Measurements from ENCODE around the gene LRRC47. TPM values are rescaled to one million over a fixed set of nuclear protein-coding genes. Genes with fewer than 3 reads are reported as not detected.

LRRC47 gene
- total RNA-seq, 2 donors from 2014 or later = 42.4 to 53.8 TPM

DNA sequence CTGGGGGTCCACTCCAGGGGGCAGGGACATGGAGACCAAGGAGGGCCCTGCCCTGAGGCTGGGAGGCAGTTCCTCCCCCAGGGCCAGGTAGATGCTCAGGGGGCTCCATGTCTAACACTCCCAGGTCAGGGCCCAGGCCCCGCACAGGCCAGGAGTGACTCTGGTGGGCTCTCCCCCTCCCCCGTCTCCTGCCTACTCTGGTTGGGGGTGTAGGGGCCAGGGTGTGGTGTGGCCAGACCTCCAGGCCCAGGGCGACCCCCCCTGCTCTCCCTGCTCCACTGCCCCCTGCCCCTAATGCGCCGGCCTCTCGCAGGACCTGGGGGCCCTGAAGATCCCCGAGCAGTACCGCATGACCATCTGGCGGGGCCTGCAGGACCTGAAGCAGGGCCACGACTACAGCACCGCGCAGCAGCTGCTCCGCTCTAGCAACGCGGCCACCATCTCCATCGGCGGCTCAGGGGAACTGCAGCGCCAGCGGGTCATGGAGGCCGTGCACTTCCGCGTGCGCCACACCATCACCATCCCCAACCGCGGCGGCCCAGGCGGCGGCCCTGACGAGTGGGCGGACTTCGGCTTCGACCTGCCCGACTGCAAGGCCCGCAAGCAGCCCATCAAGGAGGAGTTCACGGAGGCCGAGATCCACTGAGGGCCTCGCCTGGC lies 63.7 kb downstream of the LRRC47 start:
- Histone ChIP-seq H3K27me3 (replicated peaks; ENCODE audit: insufficient read depth) (no peaks in the 10 kb centered on the region), H3K27ac (no peak overlapping the region), H3K4me3 (no peak overlapping the region), H3K4me1 (replicated peaks) (no peaks in the 10 kb centered on the region), H3K9me3 (no peaks in the 10 kb centered on the region), H3K36me3 (no peaks in the 10 kb centered on the region)
- DNase-seq (ENCODE audit: low spot score) = no peak
- intact Hi-C loops (cut with DNase I) = no loop called here
- 69% methylated on average over 35 of the region's 37 CpGs for WGBS
- TF ChIP-seq, protein P1, sequence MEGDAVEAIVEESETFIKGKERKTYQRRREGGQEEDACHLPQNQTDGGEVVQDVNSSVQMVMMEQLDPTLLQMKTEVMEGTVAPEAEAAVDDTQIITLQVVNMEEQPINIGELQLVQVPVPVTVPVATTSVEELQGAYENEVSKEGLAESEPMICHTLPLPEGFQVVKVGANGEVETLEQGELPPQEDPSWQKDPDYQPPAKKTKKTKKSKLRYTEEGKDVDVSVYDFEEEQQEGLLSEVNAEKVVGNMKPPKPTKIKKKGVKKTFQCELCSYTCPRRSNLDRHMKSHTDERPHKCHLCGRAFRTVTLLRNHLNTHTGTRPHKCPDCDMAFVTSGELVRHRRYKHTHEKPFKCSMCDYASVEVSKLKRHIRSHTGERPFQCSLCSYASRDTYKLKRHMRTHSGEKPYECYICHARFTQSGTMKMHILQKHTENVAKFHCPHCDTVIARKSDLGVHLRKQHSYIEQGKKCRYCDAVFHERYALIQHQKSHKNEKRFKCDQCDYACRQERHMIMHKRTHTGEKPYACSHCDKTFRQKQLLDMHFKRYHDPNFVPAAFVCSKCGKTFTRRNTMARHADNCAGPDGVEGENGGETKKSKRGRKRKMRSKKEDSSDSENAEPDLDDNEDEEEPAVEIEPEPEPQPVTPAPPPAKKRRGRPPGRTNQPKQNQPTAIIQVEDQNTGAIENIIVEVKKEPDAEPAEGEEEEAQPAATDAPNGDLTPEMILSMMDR (IDR thresholded peaks at IDR 0.05) = no peak
- no peak for TF ChIP-seq POLR2A (IDR thresholded peaks at IDR 0.05)
- TF ChIP-seq POLR2AphosphoS5 (IDR thresholded peaks at IDR 0.05) = no peak

DNA sequence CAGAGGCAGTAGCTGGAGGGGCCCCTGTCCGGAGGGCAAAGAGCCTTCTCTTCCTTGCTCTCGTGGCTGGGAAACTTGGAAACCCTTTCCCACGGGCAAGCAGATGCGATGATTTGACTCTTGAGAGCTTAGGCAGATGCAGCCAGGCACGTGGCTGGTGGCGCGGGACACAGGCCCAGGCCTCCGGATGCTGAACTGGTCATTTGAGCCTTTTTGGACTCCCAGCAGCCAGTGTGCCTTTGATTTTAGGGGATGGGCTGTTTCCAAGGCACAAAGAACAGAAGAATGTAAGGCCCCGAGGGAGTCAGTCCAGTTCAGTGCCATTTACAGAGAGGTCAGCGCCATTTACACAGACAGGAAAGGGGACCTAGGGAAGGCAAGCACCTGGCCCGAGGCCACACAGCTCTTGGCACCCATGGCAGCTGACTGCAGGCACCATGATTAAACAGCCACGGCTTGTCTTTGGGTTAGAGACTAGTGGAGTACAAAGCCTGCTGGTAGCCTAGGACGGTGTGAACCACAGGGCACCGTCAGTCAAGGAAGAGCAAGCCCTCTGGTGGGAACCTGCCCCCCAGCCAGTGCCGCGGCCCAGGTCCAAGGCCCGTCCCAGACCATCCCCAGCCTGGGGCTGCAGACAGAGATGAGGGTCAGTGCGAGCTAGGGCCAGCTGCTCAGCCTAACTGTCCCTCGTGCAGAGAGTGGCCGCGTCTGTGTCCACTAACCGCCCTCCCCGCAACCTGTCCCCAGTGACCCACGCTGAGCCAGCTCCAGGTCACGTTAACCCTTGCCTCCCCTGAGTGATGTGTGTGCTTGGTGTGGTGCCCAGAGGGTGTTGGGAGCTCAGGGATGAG lies 64.5 kb downstream of the LRRC47 start:
- no peak for DNase-seq (ENCODE audit: low spot score)
- Histone ChIP-seq H3K36me3 (no peaks in the 10 kb centered on the region), H3K27ac (no peak overlapping the region), H3K9me3 (no peaks in the 10 kb centered on the region), H3K4me3 (no peak overlapping the region), H3K27me3 (replicated peaks; ENCODE audit: insufficient read depth) (no peaks in the 10 kb centered on the region), H3K4me1 (replicated peaks) (no peaks in the 10 kb centered on the region)
- TF ChIP-seq, protein P1 (IDR thresholded peaks at IDR 0.05) = no peak
- TF ChIP-seq POLR2A (IDR thresholded peaks at IDR 0.05) (no peak), POLR2AphosphoS5 (IDR thresholded peaks at IDR 0.05) (no peak)
- WGBS = 60% methylated on average over 25 of the region's 25 CpGs
- intact Hi-C loops (cut with DNase I) = no loop called here

DNA sequence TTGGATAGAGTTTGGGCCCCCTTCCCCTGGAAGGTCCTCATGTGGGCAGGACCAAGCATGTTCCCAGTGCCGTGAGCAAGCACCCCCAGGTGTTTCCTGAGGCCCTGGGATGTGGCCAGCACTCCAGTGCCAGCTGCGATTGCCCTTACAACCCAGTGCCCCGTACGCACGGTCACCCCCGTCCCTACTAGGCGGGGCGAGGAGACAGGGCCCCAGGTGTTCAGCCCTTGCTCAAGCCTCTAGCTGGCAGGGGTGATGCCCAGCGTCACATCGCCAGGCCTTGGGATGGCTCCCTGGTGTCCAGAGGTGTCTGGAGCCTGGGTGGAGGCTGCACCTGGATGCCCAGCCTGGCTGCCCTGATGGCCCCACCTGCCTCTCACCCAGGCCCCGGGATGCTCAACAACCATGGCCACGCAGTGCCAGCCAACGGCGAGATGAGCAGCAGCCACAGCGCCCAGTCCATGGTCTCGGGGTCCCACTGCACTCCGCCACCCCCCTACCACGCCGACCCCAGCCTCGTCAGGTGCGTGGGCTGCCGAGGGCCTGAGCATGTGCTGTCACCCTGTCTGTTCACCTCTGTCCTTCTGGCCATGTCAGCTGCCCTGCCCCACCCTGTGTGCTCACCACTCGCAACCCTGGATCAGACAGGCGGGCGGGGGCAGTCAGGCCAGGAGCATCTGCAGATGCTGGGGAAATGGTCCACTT lies 65.6 kb downstream of the LRRC47 start:
- Histone ChIP-seq H3K36me3 (no peaks in the 10 kb centered on the region), H3K4me3 (no peak overlapping the region), H3K4me1 (replicated peaks) (no peaks in the 10 kb centered on the region), H3K9me3 (no peaks in the 10 kb centered on the region), H3K27me3 (replicated peaks; ENCODE audit: insufficient read depth) (no peaks in the 10 kb centered on the region), H3K27ac (no peak overlapping the region)
- TF ChIP-seq POLR2AphosphoS5 (IDR thresholded peaks at IDR 0.05) = no peak
- TF ChIP-seq POLR2A (IDR thresholded peaks at IDR 0.05) = no peak
- TF ChIP-seq, protein P1 (IDR thresholded peaks at IDR 0.05) = no peak
- DNase-seq (ENCODE audit: low spot score) = no peak
- 91% methylated on average over 12 of the region's 25 CpGs for WGBS
- intact Hi-C loops (cut with DNase I) = no loop called here

DNA sequence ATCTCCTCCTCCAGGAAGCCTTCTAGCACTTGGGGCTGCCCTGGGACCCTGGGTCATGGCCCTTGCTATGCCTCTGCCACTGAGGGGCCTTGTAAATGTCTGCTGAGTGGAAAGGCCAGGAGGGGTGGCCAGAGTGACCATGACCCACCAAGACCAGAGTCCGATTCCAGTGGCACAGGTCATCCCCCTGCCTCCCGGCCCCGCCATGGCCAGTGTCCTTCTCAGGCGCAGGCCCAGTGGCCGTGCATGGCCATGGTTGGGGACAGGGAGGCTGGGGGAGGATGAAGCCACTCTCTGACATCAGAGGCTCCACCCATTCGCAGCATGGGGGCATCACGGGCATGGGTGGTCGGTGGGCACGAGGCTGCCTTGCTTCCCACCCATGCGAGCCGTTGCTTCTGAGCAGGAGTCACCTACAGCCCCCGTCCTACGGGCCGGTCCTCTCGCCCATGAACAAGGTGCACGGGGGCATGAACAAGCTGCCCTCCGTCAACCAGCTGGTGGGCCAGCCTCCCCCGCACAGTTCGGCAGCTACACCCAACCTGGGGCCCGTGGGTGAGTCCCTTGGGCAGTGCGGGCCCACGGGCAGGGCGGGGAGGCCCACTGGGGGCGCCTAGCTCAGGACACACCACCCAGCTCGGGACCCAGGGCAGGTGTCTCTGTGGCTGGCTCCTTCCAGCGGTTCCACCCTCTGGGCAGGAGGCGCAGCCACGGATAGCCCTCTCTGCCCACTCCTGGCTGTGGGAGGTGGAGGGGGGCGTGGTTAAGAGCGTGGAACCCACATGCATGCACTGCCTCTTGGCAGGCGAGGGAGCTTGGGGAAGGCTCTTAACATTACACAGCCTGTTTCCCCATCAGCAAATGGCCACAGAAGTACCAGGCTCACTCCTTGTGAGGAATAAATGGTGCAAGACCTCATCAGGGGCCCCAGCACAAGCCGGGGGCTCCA lies 66.4 kb downstream of the LRRC47 start:
- Histone ChIP-seq H3K36me3 (no peaks in the 10 kb centered on the region), H3K27ac (no peak overlapping the region), H3K9me3 (no peaks in the 10 kb centered on the region), H3K27me3 (replicated peaks; ENCODE audit: insufficient read depth) (no peaks in the 10 kb centered on the region), H3K4me1 (replicated peaks) (no peaks in the 10 kb centered on the region), H3K4me3 (no peak overlapping the region)
- TF ChIP-seq POLR2AphosphoS5 (IDR thresholded peaks at IDR 0.05) = no peak
- intact Hi-C loops (cut with DNase I) = no loop called here
- DNase-seq (ENCODE audit: low spot score) = no peak
- WGBS = 79% methylated on average over 32 of the region's 32 CpGs

Small RNA genes within 50 kb of the gene (small RNA-seq; reads per million reads assigned to genes)
- 0 reads per million in 2 donors for gene RF02197
- 0 reads per million in 2 donors for gene RN7SL574P

Other genes with a start within 250 kb of the LRRC47 start
- gene MEGF6, start 185.0 kb downstream of the LRRC47 start, total RNA-seq = 10 to 100 TPM; 67.3 to 82.5 TPM
- gene TPRG1L, start 171.5 kb downstream of the LRRC47 start, total RNA-seq = 10 to 100 TPM; 26.4 to 35.0 TPM
- gene WRAP73, start 146.4 kb downstream of the LRRC47 start, total RNA-seq = 10 to 100 TPM; 22.3 to 39.5 TPM
- 10 to 100 TPM in 1 of 2 donors, 1 to 10 TPM in 1; 5.1 to 15.1 TPM for gene TP73, start 144.0 kb downstream of the LRRC47 start, total RNA-seq
- gene CCDC27, start 44.0 kb downstream of the LRRC47 start, total RNA-seq = under 1 TPM in 1 of 2 donors, not detected in 1; 0.97 TPM
- 100 to 1,000 TPM in 1 of 2 donors, 10 to 100 TPM in 1; 17.7 to 148 TPM for gene SMIM1, start 23.7 kb downstream of the LRRC47 start, total RNA-seq
- gene CEP104, start 60.7 kb upstream of the LRRC47 start, total RNA-seq = 10 to 100 TPM; 20.9 to 28.5 TPM
- gene DFFB, start 61.0 kb upstream of the LRRC47 start, total RNA-seq = 10 to 100 TPM in 1 of 2 donors, 1 to 10 TPM in 1; 5.3 to 20.5 TPM
- 10 to 100 TPM; 27.1 to 32.7 TPM for gene C1orf174, start 103.8 kb upstream of the LRRC47 start, total RNA-seq